HG03135 (cell line): ENCODE results near the gene ATXN7.

ENCODE experiments used
- ATAC-seq: cut with Tn5 transposase; IDR thresholded peaks from one replicate; pipeline ENCODE4 v1.9.1; 2021; ENCODE audit warnings: mild to moderate bottlenecking, moderate library complexity; ENCODE audit not compliant: unreplicated experiment

Gene ATXN7, protein sequence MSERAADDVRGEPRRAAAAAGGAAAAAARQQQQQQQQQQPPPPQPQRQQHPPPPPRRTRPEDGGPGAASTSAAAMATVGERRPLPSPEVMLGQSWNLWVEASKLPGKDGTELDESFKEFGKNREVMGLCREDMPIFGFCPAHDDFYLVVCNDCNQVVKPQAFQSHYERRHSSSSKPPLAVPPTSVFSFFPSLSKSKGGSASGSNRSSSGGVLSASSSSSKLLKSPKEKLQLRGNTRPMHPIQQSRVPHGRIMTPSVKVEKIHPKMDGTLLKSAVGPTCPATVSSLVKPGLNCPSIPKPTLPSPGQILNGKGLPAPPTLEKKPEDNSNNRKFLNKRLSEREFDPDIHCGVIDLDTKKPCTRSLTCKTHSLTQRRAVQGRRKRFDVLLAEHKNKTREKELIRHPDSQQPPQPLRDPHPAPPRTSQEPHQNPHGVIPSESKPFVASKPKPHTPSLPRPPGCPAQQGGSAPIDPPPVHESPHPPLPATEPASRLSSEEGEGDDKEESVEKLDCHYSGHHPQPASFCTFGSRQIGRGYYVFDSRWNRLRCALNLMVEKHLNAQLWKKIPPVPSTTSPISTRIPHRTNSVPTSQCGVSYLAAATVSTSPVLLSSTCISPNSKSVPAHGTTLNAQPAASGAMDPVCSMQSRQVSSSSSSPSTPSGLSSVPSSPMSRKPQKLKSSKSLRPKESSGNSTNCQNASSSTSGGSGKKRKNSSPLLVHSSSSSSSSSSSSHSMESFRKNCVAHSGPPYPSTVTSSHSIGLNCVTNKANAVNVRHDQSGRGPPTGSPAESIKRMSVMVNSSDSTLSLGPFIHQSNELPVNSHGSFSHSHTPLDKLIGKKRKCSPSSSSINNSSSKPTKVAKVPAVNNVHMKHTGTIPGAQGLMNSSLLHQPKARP

DNA sequence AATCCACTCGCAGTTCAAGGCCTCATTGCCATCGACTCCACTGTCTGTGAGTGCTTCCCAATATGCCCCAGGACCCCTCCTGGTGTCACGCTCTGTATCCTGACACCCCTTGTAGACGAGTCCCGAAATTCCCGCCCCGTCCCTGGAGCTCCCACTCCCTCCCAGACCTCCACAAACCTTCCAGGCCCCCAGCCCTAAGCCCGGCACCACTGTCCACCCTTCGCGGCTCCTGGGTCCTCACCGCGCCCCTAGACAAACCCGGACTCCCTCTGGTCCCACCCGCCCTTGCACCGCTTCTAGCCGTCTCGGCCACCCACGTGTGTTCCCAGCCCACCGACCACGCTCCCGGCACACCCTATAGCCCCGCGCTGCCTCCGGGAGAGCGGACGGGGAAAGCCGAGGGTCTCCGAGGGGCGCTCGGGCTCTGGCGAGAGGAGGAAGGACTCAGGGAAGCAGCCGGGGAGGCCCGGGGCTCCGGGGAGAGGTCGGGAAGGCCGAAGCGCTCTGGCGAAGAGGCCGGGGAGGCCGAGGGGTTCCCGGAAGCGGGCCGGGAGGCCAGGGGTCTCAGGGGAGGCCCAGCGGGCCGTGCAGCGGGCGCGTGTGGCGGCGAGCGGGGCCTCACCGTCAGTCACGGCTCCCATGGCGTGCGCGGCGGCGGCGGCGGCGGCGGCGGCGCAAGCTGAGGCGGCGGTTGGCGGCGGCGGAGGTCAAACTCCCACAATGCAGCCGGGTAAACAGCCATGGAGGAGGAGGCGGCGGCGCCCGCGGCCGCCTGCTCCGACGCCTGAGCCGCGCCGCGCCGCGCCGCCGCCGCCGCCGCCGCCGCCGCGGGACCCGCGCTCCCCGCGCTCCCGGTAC is at the start of gene ATXN7, which contains the start of gene THOC7:
TSS of gene ATXN7 (plus strand) at position 718 of the 858 bp plus-strand sequence. CDS start 48,732 bp downstream, outside the sequence.
TSS of gene THOC7 (minus strand) at position 656 of the 858 bp plus-strand sequence. CDS start at position 641, 15 bp downstream.
- ATAC-seq = peak; percentile 73

GRCh38 chr3:63814237-63814636 is 49.4 kb upstream of the ATXN7 start:
- ATAC-seq = no peak

DNA sequence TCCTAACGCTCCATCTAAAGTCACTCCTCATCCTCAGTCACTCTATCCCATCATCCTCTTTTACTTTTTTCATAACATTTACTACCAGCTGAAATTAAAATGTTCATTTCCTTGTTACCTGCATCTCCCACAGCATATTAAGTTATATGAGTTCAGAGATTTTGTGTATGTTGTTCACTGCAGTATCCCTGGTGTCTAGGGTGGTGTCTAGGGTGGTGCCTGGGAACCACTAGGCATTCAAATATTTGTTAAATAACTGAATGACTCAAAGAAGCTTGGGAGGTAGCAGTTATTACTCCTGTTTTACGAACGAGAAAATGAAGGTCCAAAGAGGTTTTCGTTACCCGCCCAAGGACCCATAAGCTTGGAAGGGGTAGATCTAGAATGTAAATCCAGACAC is 46.4 kb upstream of the ATXN7 start:
- no peak for ATAC-seq

DNA sequence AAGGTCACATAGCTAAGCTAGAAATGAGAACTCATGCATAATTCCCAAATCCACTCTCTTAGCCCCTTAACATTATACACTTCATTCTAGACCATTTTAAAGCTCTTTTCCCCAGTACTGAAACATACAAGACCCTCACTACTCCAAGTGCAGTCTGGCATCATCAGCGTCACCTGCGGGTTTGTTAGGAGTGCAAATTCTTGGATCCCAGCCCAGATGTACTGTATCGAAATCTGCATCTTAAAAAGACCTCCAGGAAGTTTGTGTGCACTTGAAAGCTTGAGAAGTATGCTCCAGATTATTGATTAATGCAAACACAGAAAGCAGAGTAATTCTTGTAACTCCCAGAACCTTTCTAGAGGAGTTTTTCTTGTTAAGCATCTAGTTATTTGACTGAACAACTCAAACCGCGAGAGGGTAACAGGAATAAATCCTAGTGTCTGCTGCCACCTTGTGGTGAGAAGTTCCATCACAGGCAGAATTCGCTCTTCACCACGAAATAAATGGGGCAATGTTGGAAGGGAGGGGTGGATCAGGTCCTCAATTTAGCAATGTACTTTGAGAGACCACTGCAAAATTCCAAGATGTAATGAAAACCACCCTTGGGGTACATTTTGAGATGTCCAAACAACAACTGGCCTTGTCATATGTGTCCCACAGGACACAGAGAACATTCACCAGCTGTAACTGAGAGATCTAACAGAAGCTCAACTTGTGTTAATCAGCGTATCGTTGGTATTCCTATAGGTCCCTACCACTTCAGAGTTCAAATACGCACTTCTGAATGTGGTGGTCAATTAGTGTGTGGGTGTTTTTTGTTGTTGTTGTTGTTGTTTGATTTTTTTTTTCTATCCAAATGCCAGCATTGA is 45.2 kb upstream of the ATXN7 start:
- ATAC-seq = peak; percentile 70

DNA sequence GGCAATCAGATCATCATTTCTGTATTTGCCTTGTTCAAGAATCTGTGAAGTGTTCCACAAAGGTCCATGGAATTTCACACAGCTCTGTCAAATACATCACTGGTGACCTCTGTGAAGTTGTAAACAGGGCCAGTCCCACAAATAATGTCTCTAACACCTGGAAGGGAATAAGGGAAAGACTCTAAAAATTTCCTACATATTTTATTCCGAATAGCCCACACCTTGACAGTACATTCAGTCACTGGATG is 44.6 kb upstream of the ATXN7 start, which contains the start of gene C3orf49:
TSS of gene C3orf49 (plus strand) at position 149 of the 248 bp plus-strand sequence. CDS start 173 bp downstream, outside the sequence.
- ATAC-seq = no peak

- no peak for ATAC-seq
These were observed 39.4 kb upstream of the ATXN7 start for GRCh38 chr3:63824309-63824708.

- ATAC-seq = no peak
These were observed 33.1 kb upstream of the ATXN7 start for GRCh38 chr3:63830526-63830925.

- ATAC-seq = no peak
These were observed 31.3 kb upstream of the ATXN7 start for GRCh38 chr3:63832395-63832794.

- ATAC-seq = no peak
These were observed 22.0 kb upstream of the ATXN7 start for GRCh38 chr3:63841704-63842103.

DNA sequence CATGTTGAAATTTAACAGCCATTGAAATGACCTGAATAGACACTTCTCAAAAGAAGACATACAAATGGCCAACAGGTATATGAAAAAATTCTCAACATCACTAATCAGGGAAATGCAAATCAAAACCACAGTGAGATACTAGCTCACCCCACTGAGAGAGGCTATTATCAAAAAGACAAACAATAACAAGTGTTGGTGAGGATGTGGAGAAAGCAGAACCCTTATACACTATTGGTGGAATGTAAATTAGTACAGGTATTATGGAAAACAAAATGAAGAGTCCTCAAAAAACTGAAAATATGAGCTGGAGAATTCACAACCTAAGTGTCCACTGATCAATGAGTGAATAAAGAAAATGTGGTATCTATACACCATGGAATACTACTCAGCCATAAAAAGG is 21.5 kb upstream of the ATXN7 start:
- ATAC-seq = no peak

GRCh38 chr3:63845215-63845614 is 18.5 kb upstream of the ATXN7 start:
- no peak for ATAC-seq

GRCh38 chr3:63847718-63848450 is 15.8 kb upstream of the ATXN7 start:
- no peak for ATAC-seq

GRCh38 chr3:63849175-63849574 is 14.5 kb upstream of the ATXN7 start:
- ATAC-seq = no peak

- no peak for ATAC-seq
These were observed 12.4 kb upstream of the ATXN7 start for GRCh38 chr3:63851287-63851686.

GRCh38 chr3:63853106-63853505 is 10.6 kb upstream of the ATXN7 start:
- ATAC-seq = no peak

DNA sequence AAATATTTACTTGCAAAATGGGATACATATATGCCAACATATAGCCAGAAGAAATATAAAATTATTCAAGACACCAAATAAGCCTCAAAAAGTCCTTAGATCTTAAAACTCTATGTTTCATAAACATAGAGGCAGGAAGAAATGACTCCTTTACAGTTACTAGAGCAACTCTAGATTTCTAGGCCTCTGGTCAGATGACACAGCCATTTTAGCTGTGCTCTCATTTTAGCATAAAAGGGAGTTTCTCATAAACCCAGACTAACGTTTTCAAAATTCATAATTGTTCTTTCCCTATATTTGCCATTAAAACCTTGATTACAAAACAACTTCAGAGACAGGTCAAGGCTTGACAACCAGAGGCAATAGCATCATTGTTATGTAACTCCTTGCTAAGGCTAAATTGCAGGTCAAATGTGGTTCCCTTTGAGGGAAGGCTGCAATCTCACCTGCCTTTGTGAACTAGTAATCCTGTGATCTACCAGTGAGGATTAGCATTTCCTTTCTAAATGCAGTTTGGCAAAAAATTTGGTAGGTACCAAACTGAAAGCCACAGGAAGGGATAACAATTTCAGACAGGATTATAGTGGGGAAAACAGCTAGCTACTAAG is 8.2 kb upstream of the ATXN7 start:
- no peak for ATAC-seq

GRCh38 chr3:63857311-63857710 is 6.4 kb upstream of the ATXN7 start:
- ATAC-seq = no peak

DNA sequence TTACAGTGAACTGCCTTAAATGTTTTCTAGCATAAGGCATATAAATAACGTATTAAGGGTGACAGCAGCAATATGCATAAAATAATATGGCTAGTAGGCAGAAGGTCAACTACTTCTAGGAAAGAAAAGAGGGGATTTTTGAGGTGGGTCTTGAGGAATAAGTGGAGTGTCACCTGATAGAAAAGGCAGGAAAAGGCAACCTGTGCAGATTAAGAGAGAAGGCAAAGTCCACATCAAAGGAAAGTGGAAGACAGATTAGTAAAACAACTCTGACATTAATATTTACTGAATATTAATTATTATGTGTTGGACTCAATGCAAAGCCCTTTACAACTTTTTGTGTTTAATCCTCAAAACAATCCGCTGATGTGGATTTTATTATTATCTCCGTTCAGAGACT is 2.9 kb upstream of the ATXN7 start:
- no peak for ATAC-seq

- ATAC-seq = no peak
These were observed 2.4 kb upstream of the ATXN7 start for GRCh38 chr3:63861306-63861705.
